WERI-Rb-1 (cell line): Measurements from ENCODE around the gene CCNL2.

Experiments used
- DNase-seq: peaks from one replicate; pipeline ENCODE4 v3.0.0-alpha.2; 2020
- H3K27ac ChIP-seq: fragments of 250-450 bp; sonication (Bioruptor Pico); 2 replicates; pipeline ENCODE4 v1.5.1; 2020; ENCODE audit warnings: mild to moderate bottlenecking, moderate library complexity
- H3K27me3 ChIP-seq: fragments of 250-450 bp; sonication (Bioruptor Pico); 2 replicates; pipeline ENCODE4 v1.5.1; 2021; ENCODE audit warnings: mild to moderate bottlenecking, low read depth, moderate library complexity; ENCODE audit not compliant: insufficient read depth, severe bottlenecking
- H3K36me3 ChIP-seq: fragments of 250-450 bp; sonication (Bioruptor Pico); 2 replicates; pipeline ENCODE4 v1.5.1; 2020; ENCODE audit warnings: mild to moderate bottlenecking, moderate library complexity
- H3K4me3 ChIP-seq: 2 replicates; pipeline ENCODE4 v1.5.1; 2011; ENCODE audit warnings: low read depth, mild to moderate bottlenecking, control low read depth, low read length
- H3K9me3 ChIP-seq: fragments of 250-450 bp; sonication (Bioruptor Pico); 2 replicates; pipeline ENCODE4 v1.5.1; 2021; ENCODE audit warnings: mild to moderate bottlenecking, moderate library complexity; ENCODE audit not compliant: severe bottlenecking
- TF ChIP-seq, protein P1 (sequence below): IDR thresholded peaks from 2 replicates; pipeline ENCODE4 v1.5.1; 2011; ENCODE audit warnings: low read depth, mild to moderate bottlenecking, control low read depth, inconsistent platforms, low read length

CCNL2 gene

DNA sequence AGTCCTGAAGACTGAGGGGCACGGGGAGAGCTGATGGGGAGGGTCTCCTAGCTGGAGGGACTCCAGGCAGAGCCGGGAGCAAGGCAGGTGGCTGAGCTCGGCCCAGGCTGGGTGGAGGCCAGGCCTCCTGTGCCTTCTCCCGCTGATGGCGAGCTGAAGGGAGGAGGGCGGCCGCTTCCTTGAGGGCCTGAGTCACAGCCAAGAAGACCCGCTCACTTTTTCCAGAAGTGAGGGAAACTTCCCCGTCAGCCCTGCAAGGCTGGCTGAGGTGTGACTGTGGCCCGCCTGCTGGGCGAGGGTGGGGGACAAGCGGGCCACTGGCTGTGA lies 34.6 kb upstream of the CCNL2 start:
- no peak for DNase-seq
- TF ChIP-seq, protein P1, sequence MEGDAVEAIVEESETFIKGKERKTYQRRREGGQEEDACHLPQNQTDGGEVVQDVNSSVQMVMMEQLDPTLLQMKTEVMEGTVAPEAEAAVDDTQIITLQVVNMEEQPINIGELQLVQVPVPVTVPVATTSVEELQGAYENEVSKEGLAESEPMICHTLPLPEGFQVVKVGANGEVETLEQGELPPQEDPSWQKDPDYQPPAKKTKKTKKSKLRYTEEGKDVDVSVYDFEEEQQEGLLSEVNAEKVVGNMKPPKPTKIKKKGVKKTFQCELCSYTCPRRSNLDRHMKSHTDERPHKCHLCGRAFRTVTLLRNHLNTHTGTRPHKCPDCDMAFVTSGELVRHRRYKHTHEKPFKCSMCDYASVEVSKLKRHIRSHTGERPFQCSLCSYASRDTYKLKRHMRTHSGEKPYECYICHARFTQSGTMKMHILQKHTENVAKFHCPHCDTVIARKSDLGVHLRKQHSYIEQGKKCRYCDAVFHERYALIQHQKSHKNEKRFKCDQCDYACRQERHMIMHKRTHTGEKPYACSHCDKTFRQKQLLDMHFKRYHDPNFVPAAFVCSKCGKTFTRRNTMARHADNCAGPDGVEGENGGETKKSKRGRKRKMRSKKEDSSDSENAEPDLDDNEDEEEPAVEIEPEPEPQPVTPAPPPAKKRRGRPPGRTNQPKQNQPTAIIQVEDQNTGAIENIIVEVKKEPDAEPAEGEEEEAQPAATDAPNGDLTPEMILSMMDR, result no peak
- no peak overlapping the region for H3K4me3 ChIP-seq
- no peaks in the 10 kb centered on the region for H3K9me3 ChIP-seq
- H3K27ac ChIP-seq, result peak overlapping the region; percentile 93
- no peaks in the 10 kb centered on the region; the same call in 1 of the 2 replicates for H3K36me3 ChIP-seq
- no peaks in the 10 kb centered on the region for H3K27me3 ChIP-seq

DNA sequence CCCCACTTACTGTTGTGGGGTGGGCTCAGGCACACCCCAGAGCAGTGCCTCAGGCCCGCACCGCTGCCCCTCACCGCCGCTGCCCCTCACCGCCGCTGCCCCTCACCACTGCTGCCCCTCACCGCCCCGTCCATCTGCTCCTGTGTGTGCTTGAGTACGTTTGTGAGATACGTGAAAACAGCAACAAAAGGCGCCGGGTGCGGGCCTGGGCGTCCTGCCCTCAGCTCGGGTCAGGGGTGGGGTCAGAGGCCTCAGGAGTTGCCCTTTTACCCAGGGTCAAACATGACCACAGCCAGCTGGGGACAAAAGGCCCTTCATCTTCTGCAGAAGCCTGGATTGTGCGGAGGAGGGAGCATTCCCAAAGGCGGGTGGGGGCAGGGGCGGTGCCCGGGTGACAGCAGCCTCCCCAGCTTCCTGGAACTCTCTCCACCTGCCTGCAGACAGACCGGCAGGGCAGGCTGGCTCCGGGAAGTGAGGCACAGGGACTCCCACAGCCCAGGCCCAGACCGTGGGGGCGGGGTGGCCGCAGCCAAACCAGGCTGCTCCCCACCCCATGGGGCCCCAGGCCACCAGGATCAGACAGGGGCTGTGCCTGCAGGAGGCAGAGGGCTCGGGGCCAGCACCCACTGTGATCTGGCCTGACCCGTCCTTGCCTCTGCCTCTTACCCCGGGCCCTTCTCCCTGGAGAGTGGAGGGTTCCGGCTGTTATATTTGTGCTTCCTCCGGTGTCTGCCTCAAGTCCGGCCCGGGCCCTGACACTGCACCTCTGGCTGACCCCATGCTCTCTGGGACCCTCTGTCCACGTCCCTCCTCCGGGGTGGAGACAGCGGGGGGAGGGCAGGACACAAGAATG lies 34.0 kb upstream of the CCNL2 start:
- DNase-seq, result peak; percentile 82
- Histone ChIP-seq H3K4me3 (no peak overlapping the region), H3K27ac (peak overlapping the region; percentile 93), H3K27me3 (no peaks in the 10 kb centered on the region), H3K9me3 (no peaks in the 10 kb centered on the region), H3K36me3 (no peaks in the 10 kb centered on the region; the same call in 1 of the 2 replicates)
- TF ChIP-seq, protein P1, result no peak

DNA sequence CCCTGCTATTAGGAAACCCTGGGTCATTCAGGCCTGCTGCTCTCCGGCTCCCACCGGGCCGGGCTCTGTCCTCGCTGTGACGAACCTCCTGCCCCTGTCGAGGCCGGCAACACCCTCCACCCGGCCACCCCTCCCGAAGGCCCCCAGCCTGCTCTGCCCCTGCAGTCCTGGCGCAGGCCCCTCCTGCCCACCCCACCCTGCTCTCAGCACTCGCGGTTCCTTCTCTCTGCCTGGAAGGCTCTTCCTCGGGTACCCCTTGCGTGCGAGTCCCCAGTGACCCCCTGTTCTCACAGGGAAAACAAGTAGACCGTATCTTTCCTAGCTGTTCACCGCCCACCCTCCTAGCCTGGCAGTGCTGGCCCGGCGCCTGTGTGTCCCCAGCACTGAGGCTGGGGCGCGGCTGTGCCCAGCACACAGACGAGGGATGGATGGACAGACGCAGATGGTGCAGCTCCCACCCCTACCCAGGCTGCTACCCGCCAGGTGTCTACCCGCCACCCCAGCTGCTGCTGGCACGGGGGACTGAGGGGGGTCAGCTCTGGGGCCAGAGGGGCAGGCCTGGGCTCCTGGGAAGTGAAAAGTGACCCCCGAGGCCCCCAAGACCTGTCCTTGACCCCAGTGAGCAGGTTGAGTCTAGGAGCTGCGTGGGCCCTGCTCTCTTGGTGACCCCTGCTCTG lies 33.3 kb upstream of the CCNL2 start:
- H3K4me3 ChIP-seq, result no peak overlapping the region
- no peaks in the 10 kb centered on the region for H3K27me3 ChIP-seq
- DNase-seq, result no peak
- H3K27ac ChIP-seq, result peak overlapping the region; percentile 93
- H3K9me3 ChIP-seq, result no peaks in the 10 kb centered on the region
- TF ChIP-seq, protein P1, result no peak
- no peaks in the 10 kb centered on the region; the same call in 1 of the 2 replicates for H3K36me3 ChIP-seq

DNA sequence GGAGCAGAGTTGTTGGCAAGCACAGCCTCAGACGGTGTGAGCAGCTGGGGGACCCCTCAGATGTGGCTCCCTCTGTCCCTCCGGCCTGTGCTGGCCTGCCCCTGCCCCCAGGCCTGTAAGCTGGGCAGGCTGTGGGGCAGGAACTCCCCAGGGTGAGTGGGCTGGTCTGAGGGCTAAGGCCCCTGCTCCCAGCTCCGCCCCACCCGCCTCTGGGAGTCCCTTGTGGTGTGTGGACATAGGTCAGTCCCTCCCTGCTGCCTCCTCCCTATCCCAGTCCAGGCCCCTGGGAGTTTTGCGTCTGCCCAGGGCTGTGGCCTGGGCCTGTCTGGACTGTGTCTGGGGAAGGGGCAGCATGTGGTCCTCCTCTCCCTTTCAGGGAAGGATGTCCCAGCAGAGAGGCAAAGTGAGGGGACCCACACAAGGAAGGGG lies 32.7 kb upstream of the CCNL2 start:
- H3K27me3 ChIP-seq, result no peaks in the 10 kb centered on the region
- peak overlapping the region; percentile 93 for H3K27ac ChIP-seq
- no peaks in the 10 kb centered on the region for H3K9me3 ChIP-seq
- TF ChIP-seq, protein P1, result no peak
- peak; percentile 87 for DNase-seq
- no peak overlapping the region for H3K4me3 ChIP-seq
- H3K36me3 ChIP-seq, result no peaks in the 10 kb centered on the region

DNA sequence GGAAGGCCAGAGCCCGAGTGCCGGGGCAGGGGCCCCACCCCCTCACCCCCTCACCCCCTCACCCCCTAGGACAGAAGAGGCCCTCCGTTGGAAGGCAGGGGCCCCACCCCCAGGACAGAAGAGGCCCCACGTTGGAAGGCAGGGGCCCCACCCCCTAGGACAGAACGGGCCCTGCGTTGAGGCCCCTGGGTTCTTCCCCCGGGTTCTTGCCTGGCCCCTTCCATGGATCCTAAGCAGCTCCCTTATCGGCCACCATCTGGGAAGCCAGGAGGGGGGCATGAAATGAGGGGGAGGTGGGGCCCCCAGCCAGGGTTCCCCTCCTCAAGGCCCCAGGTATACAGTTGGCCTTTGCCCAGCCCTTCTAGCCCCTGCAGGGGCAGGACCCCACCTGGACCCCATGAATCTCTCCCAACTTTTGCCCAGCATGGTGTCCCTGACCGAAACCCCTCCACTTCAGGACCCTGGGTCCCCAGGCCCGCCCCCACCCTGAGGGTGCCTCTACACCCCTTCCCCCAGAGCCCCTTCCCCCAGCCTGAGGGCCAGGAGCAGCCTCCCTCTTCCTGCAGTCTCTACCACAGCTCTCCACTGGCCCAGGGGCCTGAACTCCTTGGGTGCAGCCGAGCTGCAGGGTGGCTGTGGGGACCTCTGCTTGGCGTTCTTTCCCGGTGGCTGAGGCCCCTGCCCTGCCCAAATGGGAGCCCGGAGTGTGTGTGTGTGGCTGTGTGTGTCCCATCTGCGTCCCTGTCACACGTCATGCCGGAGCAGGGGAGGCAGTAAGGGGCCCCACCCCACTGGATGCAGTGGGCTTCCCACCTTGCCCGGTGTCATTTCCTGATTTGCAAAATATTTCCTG lies 32.1 kb upstream of the CCNL2 start:
- no peak for DNase-seq

More for the DNA sequence above, 32.1 kb upstream of the CCNL2 start:
- H3K9me3 ChIP-seq, result no peaks in the 10 kb centered on the region
- H3K4me3 ChIP-seq, result no peak overlapping the region; the same call in 1 of the 2 replicates
- H3K27me3 ChIP-seq, result no peaks in the 10 kb centered on the region
- peak overlapping the region; percentile 93 for H3K27ac ChIP-seq
- TF ChIP-seq, protein P1, result no peak
- H3K36me3 ChIP-seq, result no peaks in the 10 kb centered on the region
